ENCODE results near the gene KCNJ10. TPM values are rescaled to one million over a fixed set of nuclear protein-coding genes. Genes with fewer than 3 reads are reported as not detected.

Gene KCNJ10
- total and polyA plus RNA-seq, 8 donors, result 0.27 to 0.72 (median 0.56) TPM; not detected in 1

DNA sequence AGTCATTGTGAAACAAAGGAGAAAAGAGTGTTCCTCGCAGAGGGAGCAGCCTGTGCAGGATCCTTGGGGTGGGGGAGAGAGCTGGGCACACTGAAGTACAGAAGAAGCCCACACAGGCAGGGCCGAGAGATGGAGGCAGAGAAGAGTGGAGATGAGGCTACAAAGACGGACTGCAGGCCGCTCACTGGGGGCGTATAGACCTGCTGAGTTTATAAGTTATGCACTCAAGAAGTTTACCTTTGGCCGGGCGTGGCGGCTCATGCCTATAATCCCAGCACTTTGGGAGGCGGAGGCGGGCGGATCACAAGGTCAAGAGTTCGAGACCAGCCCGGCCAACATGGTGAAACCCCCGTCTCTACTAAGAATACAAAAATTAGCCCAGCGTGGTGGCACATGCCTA is 108.3 kb downstream of the KCNJ10 start:
- intact Hi-C loops (cut with DNase I), result no loop called here
- H3K27ac ChIP-seq, result no peak overlapping the region
- TF ChIP-seq, protein P1, sequence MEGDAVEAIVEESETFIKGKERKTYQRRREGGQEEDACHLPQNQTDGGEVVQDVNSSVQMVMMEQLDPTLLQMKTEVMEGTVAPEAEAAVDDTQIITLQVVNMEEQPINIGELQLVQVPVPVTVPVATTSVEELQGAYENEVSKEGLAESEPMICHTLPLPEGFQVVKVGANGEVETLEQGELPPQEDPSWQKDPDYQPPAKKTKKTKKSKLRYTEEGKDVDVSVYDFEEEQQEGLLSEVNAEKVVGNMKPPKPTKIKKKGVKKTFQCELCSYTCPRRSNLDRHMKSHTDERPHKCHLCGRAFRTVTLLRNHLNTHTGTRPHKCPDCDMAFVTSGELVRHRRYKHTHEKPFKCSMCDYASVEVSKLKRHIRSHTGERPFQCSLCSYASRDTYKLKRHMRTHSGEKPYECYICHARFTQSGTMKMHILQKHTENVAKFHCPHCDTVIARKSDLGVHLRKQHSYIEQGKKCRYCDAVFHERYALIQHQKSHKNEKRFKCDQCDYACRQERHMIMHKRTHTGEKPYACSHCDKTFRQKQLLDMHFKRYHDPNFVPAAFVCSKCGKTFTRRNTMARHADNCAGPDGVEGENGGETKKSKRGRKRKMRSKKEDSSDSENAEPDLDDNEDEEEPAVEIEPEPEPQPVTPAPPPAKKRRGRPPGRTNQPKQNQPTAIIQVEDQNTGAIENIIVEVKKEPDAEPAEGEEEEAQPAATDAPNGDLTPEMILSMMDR (IDR thresholded peaks at IDR 0.05), result no peak
- no peaks in the 10 kb centered on the region for H3K4me1 ChIP-seq
- no peaks in the 10 kb centered on the region for H3K36me3 ChIP-seq
- DNase-seq (no peak), ATAC-seq (no peak)
- H3K27me3 ChIP-seq, result peaks cover 0 to 3% of the 10 kb centered on the region in 2 donors
- H3K4me3 ChIP-seq, result no peak overlapping the region
- no peaks in the 10 kb centered on the region for H3K9me3 ChIP-seq

DNA sequence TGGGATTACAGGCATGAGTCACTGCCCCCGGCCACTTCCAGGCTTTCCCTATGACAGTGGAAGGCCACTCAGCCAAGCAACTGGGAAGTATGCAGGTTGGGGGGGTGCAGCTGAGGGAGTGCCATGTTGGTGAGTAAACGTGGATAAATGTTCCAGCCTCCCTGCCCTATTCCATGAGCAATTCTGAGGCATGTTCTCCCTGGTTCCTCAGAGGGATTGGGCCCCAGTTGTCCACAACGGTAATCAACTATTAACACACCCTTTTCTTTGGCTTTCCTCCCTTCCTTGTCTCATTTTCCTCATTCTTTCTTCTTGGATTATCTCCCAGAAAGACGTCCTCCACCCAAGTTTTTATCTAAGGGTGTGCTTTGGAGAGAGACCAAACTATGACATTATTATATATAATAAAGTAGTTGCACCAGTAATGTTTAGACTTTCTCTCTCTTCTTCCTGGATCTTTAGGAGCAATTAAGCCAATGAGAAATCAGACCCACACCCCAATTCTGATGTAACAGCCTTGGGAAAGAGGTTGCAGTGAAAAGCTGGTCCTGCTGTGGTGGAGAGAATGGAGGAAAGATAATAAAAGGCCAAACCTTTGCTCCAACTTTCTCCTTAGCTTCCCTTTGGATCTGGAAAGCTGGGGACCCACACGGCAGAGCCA is 109.1 kb downstream of the KCNJ10 start:
- H3K27me3 ChIP-seq, result peaks cover 0 to 3% of the 10 kb centered on the region in 2 donors
- H3K4me1 ChIP-seq, result no peaks in the 10 kb centered on the region
- H3K36me3 ChIP-seq, result no peaks in the 10 kb centered on the region
- no peak overlapping the region for H3K4me3 ChIP-seq
- intact Hi-C loops (cut with DNase I), result no loop called here
- ATAC-seq (peak; percentile 69), DNase-seq (peak in 1 of 4 donors; percentile 21)
- TF ChIP-seq, protein P1 (IDR thresholded peaks at IDR 0.05), result no peak
- no peak overlapping the region for H3K27ac ChIP-seq
- H3K9me3 ChIP-seq, result no peaks in the 10 kb centered on the region

DNA sequence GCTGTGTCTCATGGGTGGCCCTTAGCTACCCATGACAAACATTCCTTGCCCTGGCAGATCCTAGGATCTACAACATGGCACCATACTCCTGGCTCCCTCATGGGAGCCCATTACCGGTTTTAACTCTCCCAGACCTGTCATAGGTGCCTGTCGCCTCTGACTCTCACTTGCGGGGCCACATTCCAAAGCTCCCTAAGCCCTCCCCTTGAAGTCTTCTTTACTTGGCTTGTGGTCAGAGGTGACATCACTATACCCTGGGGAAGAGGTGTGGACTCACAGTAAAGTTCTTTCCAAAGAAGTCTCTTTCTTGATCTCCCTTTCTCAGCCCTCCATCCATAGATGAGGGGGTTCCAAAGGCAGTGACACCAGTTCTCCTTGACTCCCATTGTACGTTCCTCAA is 110.5 kb downstream of the KCNJ10 start:
- no peaks in the 10 kb centered on the region for H3K9me3 ChIP-seq
- no peak overlapping the region for H3K4me3 ChIP-seq
- no peaks in the 10 kb centered on the region for H3K27me3 ChIP-seq
- intact Hi-C loops (cut with DNase I), result no loop called here
- H3K27ac ChIP-seq, result no peak overlapping the region
- TF ChIP-seq, protein P1 (IDR thresholded peaks at IDR 0.05), result no peak
- H3K4me1 ChIP-seq, result no peaks in the 10 kb centered on the region
- H3K36me3 ChIP-seq, result no peaks in the 10 kb centered on the region
- ATAC-seq (peak; percentile 43), DNase-seq (no peak)

DNA sequence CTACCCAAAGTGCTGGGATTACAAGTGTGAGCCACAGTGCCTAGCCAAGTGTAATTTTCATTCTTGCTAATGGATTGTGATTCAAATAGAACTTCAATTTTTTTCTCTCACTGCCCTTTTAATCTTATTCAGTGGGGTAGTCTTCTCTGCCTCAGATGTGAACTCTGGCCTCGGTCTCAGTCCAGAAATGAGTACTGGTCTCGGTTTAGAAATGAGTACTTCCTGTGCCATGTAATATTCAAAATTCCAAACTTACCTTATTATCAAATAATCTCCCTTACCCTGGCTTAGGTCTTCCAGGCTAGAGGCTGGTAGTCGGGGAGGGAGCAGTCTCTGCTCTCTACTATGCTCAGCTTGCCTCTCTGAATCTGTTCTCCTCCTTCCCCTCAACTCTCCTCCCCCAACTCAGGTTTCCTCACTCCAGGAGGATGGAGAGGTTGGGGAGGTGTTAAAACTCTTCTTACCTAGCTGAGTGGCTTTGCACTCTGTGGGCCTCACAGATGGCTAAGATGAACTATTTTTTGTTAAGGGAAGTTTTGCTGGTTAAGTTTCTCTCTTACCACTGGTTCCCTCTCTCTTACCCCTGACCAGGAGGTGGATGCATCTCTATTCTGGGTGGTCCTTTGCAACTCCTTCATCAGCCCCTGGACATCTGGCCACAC is 111.1 kb downstream of the KCNJ10 start:
- intact Hi-C loops (cut with DNase I), result no loop called here
- H3K9me3 ChIP-seq, result no peaks in the 10 kb centered on the region
- H3K4me1 ChIP-seq, result no peaks in the 10 kb centered on the region
- H3K36me3 ChIP-seq, result no peaks in the 10 kb centered on the region
- TF ChIP-seq, protein P1 (IDR thresholded peaks at IDR 0.05), result no peak
- no peak overlapping the region for H3K27ac ChIP-seq
- ATAC-seq, result no peak
- no peak for DNase-seq
- H3K27me3 ChIP-seq, result no peaks in the 10 kb centered on the region
- H3K4me3 ChIP-seq, result no peak overlapping the region

DNA sequence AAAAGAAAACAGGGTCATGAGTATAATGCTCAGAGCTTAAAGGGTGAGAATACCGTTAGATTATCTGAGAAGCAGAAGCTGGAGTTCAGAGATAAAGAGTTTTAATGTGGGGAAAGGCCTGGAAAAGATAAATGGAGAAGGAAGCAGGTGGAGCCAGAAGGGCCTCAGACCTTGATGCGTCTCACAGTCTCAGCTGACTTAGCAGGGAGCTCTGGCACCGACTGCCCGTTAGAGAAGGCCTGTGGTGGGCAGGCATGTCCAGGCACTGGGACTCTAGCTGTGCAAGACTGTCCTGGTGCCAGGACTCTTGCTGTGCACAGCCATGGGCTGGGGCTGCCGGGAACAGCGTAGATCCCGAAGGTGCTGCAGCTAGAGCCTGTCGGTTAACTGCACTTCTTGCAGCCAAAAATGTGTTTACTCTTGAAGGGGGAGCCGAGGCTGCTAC is 112.1 kb downstream of the KCNJ10 start:
- Histone ChIP-seq H3K4me1 (no peaks in the 10 kb centered on the region), H3K9me3 (no peaks in the 10 kb centered on the region), H3K27me3 (peaks cover 0 to 4% of the 10 kb centered on the region in 2 donors), H3K27ac (no peak overlapping the region), H3K4me3 (no peak overlapping the region), H3K36me3 (no peaks in the 10 kb centered on the region)
- TF ChIP-seq, protein P1 (IDR thresholded peaks at IDR 0.05), result no peak
- ATAC-seq (no peak), DNase-seq (no peak)
- intact Hi-C loops (cut with DNase I), result no loop called here
